KOPT-K1 (cell line): ENCODE results near the gene ITGB2.

Experiments
- H3K27ac ChIP-seq: fragments of 200-600 bp; sonication (generic); 2 replicates; pipeline ENCODE4 v1.5.1; 2016; ENCODE audit warnings: antibody characterized with exemption, mild to moderate bottlenecking, low read depth, low read length; ENCODE audit not compliant: poor library complexity, severe bottlenecking
- H3K36me3 ChIP-seq: fragments of 200-600 bp; sonication (generic); 2 replicates; pipeline ENCODE4 v1.5.1; 2017; ENCODE audit warnings: antibody characterized with exemption, mild to moderate bottlenecking, low read length, moderate library complexity; ENCODE audit not compliant: insufficient read depth
- H3K9me3 ChIP-seq: fragments of 200-600 bp; sonication (generic); 2 replicates; pipeline ENCODE4 v1.5.1; 2017; ENCODE audit warnings: antibody characterized with exemption, low read length, mild to moderate bottlenecking; ENCODE audit not compliant: insufficient read depth, poor library complexity, severe bottlenecking

The ITGB2 gene

DNA sequence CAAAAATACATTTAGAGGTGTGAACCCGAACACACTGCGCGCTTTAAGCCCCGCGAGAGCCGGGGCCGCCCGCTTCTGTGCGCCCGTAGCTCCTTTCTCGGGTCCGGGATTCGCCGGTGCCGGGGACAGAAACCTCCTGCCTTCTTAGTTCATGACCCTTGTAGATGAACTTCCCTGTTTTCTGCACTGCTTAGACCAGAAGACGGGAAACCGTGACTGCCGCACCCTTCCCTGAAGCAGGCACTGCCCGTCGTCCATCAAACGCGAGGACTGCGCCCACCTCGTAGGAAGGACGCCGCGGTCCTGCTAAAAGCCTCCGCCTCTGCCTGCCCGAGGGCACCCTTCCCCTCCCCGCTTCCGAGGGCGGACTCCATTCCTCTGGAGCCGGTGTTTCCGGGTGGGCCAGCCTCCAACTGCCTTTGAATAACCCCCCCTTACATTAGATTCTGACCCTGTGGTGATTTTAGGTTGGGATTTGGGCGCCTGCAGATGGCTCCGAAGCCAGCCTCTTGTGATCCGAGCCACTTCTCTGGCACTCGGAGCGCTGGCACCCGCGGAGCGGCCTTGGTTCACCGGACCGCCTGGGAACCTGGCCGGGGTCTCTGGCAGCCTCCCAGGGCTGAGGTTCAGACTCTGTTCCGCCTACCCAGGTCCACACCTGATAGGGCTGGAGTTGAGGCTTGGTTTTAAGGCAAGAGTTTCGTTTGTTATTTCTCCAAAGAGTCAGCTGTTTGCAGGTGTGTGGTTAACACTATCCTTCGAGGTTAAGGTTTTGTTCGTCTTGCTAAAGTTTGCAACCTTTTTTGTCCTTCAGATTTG lies 46.0 kb downstream of the ITGB2 start:
- H3K36me3 ChIP-seq: no peaks in the 10 kb centered on the region
- H3K27ac ChIP-seq: peak overlapping the region; percentile 73
- no peaks in the 10 kb centered on the region for H3K9me3 ChIP-seq

DNA sequence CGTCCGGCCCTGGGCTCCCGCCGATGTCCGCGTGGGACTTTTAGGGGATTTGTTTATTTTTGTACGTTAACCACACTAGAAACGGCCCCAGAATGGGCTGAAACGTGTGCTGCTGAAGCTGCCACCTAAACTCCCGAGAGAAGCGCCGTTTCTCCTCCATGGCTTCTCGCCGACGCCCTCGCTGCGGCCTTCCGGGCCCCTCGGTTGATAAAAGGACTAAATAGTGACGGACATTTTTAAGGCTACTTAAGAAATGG lies 46.5 kb downstream of the ITGB2 start:
- Histone ChIP-seq H3K9me3 (no peaks in the 10 kb centered on the region), H3K27ac (peak overlapping the region; percentile 73), H3K36me3 (no peaks in the 10 kb centered on the region)

- Histone ChIP-seq H3K9me3 (no peaks in the 10 kb centered on the region), H3K27ac (peak within 1 kb of the TSS; percentile 73)
Observed at GRCh38 chr21:44873356-44874239, 47.1 kb downstream of the ITGB2 start, which contains the start of gene PTTG1IP. PTTG1IP (minus strand) TSS chr21:44873690; CDS start chr21:44873616, 74 bp downstream.

GRCh38 chr21:44872649-44873355 lies 47.9 kb downstream of the ITGB2 start:
- peak overlapping the region; percentile 73 for H3K27ac ChIP-seq
- H3K9me3 ChIP-seq: no peaks in the 10 kb centered on the region
- H3K36me3 ChIP-seq: no peaks in the 10 kb centered on the region

More at GRCh38 chr21:44873356-44874239, 47.1 kb downstream of the ITGB2 start, which contains the start of gene PTTG1IP:
- no peaks in the 10 kb centered on the region for H3K36me3 ChIP-seq

GRCh38 chr21:44872323-44872648 lies 48.4 kb downstream of the ITGB2 start:
- Histone ChIP-seq H3K36me3 (no peaks in the 10 kb centered on the region), H3K9me3 (no peaks in the 10 kb centered on the region), H3K27ac (peak overlapping the region; percentile 73)

DNA sequence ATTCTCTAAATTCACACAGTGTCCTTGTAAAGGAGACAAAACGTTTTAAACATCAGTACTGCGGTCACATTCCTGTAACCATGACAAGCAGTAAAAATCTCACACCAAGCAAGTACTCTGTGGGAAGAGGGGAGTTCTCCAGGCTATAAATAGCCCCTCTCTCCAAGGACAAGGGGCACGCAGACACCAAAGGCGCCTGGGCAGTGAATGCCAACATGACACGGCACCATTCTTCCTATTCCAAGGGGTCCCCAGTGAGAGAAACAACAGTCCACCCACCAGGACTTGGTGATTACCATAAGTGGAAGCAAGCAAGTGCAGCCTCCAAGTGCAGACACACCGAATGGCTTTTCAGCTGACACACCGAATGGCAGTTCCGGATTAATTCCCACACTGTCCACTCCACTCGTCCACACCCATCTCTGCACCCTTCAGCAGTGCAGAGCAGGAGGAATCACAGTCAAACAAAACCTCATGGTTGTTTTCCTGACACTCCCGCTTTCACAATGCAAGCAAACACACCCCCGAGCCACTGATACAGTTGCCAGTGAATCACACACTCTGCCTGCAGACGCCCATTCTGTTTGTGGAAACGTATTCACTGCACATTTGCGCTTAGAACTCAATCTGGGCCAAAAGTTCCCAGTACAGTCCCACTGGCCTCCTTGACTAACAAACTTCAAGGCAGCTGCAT lies 49.0 kb downstream of the ITGB2 start:
- Histone ChIP-seq H3K9me3 (no peaks in the 10 kb centered on the region), H3K36me3 (no peaks in the 10 kb centered on the region), H3K27ac (peak overlapping the region; percentile 73)

GRCh38 chr21:44870748-44871495 lies 49.8 kb downstream of the ITGB2 start:
- Histone ChIP-seq H3K36me3 (no peaks in the 10 kb centered on the region), H3K9me3 (no peaks in the 10 kb centered on the region), H3K27ac (peak overlapping the region; percentile 73)

DNA sequence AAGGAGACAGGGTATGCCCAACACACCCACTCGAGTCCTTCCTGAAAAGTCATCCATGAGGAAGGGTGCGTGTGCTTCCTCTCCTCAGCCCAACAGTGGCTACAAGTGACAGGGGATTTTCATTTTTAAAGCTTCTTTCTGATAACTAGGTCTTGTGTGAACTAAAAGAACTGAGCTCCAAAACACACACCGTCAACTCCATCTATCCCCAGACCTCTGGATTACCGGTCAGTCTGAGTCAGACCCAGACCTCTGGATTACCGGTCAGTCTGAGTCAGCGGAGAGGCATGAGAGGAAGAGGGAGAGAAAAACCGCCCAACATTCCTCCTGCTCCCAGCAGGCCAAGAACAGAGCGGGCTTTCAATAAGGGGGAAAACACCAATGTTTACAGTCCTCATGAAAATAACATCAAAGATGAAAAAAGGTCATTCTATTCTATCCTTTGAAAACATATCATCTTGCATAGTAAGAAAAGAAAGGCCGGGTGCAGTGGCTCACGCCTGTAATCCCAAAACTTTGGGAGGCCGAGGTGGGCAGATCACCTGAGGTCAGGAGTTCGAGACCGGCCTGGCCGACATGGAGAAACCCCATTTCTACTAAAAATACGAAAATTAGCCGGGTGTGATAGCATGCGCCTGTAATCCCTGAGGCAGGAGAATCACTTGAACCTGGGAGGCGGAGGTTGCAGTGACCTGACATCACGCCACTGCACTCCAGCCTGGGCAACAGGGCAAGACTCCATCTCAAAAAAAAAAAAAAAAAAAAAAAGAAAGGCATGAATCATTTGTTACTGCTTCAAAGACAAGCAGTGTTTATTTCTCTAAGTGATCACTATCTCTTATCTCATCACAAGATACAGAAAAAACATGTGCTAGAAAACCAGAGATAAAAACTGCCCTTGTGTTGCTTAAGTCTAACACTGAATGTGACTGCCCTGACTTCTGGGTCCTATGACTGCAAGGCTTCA lies 50.6 kb downstream of the ITGB2 start:
- Histone ChIP-seq H3K36me3 (peaks cover 5% of the 10 kb centered on the region), H3K9me3 (no peaks in the 10 kb centered on the region), H3K27ac (peak overlapping the region; percentile 73)

- Histone ChIP-seq H3K9me3 (no peaks in the 10 kb centered on the region), H3K36me3 (peaks cover 18% of the 10 kb centered on the region), H3K27ac (peak overlapping the region; percentile 54)
Observed at GRCh38 chr21:44868707-44869106, 52.0 kb downstream of the ITGB2 start.

DNA sequence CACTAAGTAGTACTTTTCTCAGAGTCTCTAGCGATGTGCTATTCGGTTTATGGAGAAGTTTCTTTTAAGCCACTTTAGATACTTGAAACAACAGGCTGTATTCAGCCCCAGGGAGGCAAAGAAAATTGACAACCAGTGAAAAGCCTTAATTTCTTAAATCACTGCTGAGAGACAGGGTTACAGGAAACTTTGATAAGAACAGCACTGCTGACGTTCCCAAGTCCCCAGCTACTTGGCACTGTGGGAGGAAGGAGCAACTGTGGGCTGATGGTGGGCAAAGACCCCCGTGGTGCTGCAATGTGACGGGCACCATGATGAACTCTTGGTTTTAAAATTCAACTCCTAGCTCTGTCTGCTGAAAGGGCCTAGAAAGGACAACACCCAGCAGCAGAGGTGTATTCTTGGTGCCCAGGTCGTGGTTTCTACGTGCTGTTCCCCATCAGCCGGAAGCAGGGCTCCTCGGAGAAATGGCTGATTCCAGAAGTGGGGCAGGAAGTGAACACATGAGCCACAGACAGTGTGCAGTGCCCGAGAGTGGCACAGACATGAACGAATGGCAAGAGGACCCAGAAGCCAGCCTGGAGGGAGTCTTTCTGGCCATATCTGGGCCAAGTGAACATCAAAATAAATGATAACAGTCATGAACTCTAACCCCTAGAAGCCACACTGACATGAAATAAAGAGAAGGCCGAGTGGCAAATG lies 52.5 kb downstream of the ITGB2 start:
- Histone ChIP-seq H3K9me3 (no peaks in the 10 kb centered on the region), H3K27ac (peak overlapping the region; percentile 54), H3K36me3 (peaks cover 24% of the 10 kb centered on the region)

DNA sequence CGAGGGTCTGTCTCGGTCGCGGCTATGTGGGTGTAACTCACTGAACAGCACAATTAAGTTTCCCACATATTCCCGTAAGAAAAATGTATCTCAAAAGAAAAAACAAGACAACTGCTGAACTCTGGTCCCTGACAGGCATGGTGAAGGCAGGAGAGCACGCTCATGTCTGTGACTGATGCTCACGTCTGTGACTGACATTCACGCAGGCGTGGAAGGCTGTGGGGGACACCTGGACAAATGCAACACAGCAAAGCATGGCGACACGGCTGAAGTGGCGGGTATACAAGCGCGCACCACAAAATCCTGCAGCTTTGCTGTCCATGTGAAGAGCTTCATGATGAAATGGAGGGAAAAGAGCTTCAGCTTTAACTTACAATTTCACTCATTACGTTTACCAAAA lies 53.2 kb downstream of the ITGB2 start:
- H3K27ac ChIP-seq: peak overlapping the region; percentile 54

GRCh38 chr21:44866780-44867179 lies 53.9 kb downstream of the ITGB2 start:
- peak overlapping the region; percentile 54 for H3K27ac ChIP-seq
- H3K9me3 ChIP-seq: no peaks in the 10 kb centered on the region
- H3K36me3 ChIP-seq: peaks cover 30% of the 10 kb centered on the region

More for the DNA sequence above, 53.2 kb downstream of the ITGB2 start:
- H3K9me3 ChIP-seq: no peaks in the 10 kb centered on the region
- peaks cover 24% of the 10 kb centered on the region for H3K36me3 ChIP-seq
